AG09309 (cell line): Measurements from ENCODE around the gene RTP5.

Source experiments
- DNase-seq: peaks from one replicate; pipeline ENCODE4 v3.0.0-alpha.2; 2010; ENCODE audit warnings: low read depth
- H3K4me3 ChIP-seq: 2 replicates; pipeline ENCODE4 v1.5.1; 2011; ENCODE audit warnings: mild to moderate bottlenecking, low read depth, low read length, moderate library complexity; ENCODE audit not compliant: control insufficient read depth
- CTCF ChIP-seq: IDR thresholded peaks from 2 replicates; pipeline ENCODE4 v1.5.1; 2011; ENCODE audit warnings: mild to moderate bottlenecking, low read depth, low read length, inconsistent platforms; ENCODE audit not compliant: insufficient read depth, control insufficient read depth; ENCODE audit errors: missing control alignments

Gene RTP5

GRCh38 chr2:241859436-241860183 is 9.9 kb upstream of the RTP5 start:
- DNase-seq = no peak
- TF ChIP-seq CTCF = peak; percentile 15
- peak overlapping the region; percentile 15 for H3K4me3 ChIP-seq

DNA sequence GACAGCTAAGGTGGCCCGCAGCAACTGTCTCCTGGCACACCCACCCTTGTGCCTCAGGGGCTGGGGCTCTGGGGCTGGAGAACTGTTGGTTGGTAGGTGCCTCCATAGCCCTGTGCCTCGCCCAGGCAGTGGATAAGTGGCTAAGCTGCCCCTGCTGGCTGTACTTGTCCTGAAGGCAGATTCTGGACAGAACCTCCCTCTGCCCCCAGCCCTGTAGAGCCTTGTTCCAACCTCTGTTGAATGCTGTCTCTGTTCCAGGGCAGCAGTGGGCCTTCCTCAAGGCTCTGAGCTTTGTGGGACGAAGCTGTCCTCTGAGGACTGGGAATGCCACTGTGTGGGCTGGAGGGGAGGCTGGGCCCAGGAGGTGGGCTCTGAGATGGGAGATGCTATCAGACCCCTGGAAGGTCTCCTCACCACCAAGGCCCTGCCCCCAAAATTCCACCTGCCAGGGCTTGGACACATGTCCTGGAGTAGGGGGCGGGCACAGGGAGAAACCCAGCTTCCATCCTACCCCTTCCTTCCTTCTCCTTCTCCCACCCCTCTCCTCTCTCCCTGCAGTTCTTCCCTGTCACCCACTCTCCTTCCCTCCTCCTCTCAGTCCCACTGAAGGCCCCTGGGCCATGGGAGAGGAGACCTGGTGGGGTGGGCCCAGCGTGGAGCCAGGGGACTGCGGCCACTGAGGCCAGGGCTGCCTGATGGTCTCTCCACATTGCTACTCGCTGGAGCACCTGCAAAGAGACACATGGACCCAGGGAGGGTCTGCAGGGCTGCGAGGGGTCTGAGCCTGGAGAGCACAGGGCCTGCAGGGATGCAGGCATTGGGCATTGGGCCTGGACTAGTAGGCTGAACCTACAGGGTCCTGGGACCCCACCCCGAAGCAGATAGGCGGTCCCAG is 9.1 kb upstream of the RTP5 start:
- no peak overlapping the region for H3K4me3 ChIP-seq
- TF ChIP-seq CTCF = no peak
- DNase-seq = no peak

GRCh38 chr2:241861264-241861663 is 8.3 kb upstream of the RTP5 start:
- TF ChIP-seq CTCF = no peak
- H3K4me3 ChIP-seq = no peak overlapping the region
- DNase-seq = no peak

DNA sequence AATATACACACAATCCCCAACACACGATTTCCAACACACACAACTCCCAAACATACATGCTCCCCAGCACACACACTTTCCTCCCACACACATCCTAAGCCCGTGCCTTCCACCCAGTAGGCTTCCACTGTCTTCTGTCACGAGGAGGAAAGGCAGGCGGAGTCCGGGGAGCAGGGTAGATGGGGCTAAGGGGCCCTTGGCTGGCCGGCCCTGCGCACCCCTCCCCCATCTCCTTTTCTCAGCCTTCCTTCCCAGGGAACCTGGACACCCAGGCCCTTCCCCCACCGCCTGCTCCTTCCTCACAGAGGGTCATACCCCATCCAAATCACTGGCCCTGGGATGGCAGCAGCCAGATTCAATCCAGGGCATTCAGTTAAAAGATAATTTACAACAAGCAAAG is 7.4 kb upstream of the RTP5 start:
- DNase-seq = no peak
- no peak overlapping the region for H3K4me3 ChIP-seq
- no peak for TF ChIP-seq CTCF

GRCh38 chr2:241862775-241863535 is 6.6 kb upstream of the RTP5 start:
- TF ChIP-seq CTCF = no peak
- no peak for DNase-seq
- no peak overlapping the region for H3K4me3 ChIP-seq

DNA sequence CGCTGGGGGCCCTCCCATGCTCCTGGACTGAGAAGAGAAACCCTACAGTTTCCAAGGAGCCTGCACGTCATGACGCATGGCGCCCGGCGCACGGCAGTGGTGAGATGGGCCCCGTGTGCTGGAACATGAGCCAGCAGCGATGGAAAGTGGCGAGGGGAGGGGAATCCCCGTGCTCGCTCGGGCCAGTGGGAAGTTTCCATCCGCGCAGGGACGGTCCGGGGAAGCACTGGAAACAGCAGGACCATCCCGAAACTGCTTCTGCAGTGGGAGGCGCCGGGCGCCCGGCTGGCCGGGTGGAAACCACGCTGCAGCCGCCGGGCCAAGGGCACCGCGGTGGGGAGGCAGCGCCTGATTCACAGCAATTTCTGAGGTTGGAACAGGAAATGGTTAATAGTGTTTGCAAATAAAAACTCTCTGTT is 6.0 kb upstream of the RTP5 start:
- no peak for TF ChIP-seq CTCF
- no peak for DNase-seq
- H3K4me3 ChIP-seq = no peak overlapping the region; the same call in 1 of the 2 replicates
